Transverse colon (tissue), 4 donors: ENCODE measurements around the gene HNRNPDL. TPM values are rescaled to one million over a fixed set of nuclear protein-coding genes. Genes with fewer than 3 reads are reported as not detected.

Experiments
- DNase-seq: peaks from one replicate; pipeline ENCODE4 v3.0.0-alpha.2; 2019
- H3K27ac ChIP-seq, 4 donors: fragments of 200-600 bp; sonication (generic); 2 replicates each; pipeline ENCODE4 v1.5.1; 2016 to 2018; ENCODE audit warnings: inconsistent platforms in 4 of 4
- H3K27me3 ChIP-seq: fragments of 200-600 bp; sonication (generic); 2 replicates; pipeline ENCODE4 v1.5.1; 2017; ENCODE audit warnings: inconsistent platforms
- H3K36me3 ChIP-seq, 4 donors: fragments of 200-600 bp; sonication (generic); 2 replicates each; pipeline ENCODE4 v1.5.1; 2017 to 2019; ENCODE audit warnings: inconsistent platforms in 4 of 4
- H3K4me1 ChIP-seq, 4 donors: fragments of 200-600 bp; sonication (generic); 2 replicates each; pipeline ENCODE4 v1.5.1; 2017 to 2020; ENCODE audit warnings: inconsistent platforms in 4 of 4
- H3K4me3 ChIP-seq, 4 donors: fragments of 200-600 bp; sonication (generic); 1 replicate in 1 of 4; 2 replicates in 3 of 4; pipeline versions ENCODE4 v1.5.1 to v1.6.1; 2017 to 2019; ENCODE audit warnings: inconsistent platforms in 4 of 4
- H3K9me3 ChIP-seq, 2 donors: fragments of 200-600 bp; sonication (generic); 2 replicates each; pipeline ENCODE4 v1.5.1; 2017 to 2019; ENCODE audit warnings: inconsistent platforms in 2 of 2
- CTCF ChIP-seq, 5 experiments: fragments of 200-600 bp in 3 of 5; fragments of 450-650 bp in 2 of 5; sonication (generic) in 3 of 5; IDR thresholded peaks; 1 replicate in 2 of 5; 2 replicates in 3 of 5; pipeline ENCODE4 v1.5.1; 2016 to 2017; ENCODE audit warnings: antibody characterized with exemption in 5 of 5, inconsistent platforms in 3 of 5, mild to moderate bottlenecking in 2 of 5, moderate library complexity in 1 of 5
- EP300 ChIP-seq: sonication (generic); formaldehyde crosslinking; IDR thresholded peaks from one replicate; pipeline ENCODE4 v1.6.1; 2017; ENCODE audit warnings: antibody characterized with exemption, low read depth
- POLR2A ChIP-seq: fragments of 450-650 bp; IDR thresholded peaks from one replicate; pipeline ENCODE4 v1.6.1; 2016; ENCODE audit warnings: antibody characterized with exemption, mild to moderate bottlenecking, moderate library complexity
- POLR2AphosphoS5 ChIP-seq, 3 donors: sonication (generic); formaldehyde crosslinking; IDR thresholded peaks; one replicate each; pipeline ENCODE4 v1.6.1; 2016; ENCODE audit warnings: antibody characterized with exemption in 3 of 3
- WGBS, 2 donors: methylation state at CpG; one replicate each; pipeline ENCODE4 v1.1.5; 2018; ENCODE audit warnings: low coverage in 1 of 2; 5-methylcytosine and 5-hydroxymethylcytosine counted together
- in situ Hi-C, 4 donors: fragments of 200-750 bp; cut with MboI; loops; one replicate each; pipeline versions ENCODE4 v1.15.0 to v1.15.1; 2017; ENCODE audit warnings: low sequenced_read_pairs in 3 of 4, low pct_ligation_motif_present in 1 of 4, low pct_unique_long_range_greater_than_20kb in 1 of 4
- intact Hi-C: fragments of 100-400 bp; cut with DNase I; formaldehyde crosslinking; loops from one replicate; pipeline ENCODE4 v1.15.1; 2023; ENCODE audit warnings: low total_unique reads
- small RNA-seq, 4 donors: library from RNA; depleted of rRNA; stranded (forward); fragments of <200 nt; gene quantifications; one replicate each; pipeline ENCODE3, GENCODE V24; 2016
- total RNA-seq, 4 donors: library from RNA; depleted of rRNA; stranded (reverse); fragments of >200 nt; gene quantifications; one replicate each; pipeline ENCODE4 v1.1.0, GENCODE V29; 2016

HNRNPDL gene
- total RNA-seq, 4 donors from 2014 or later, result 78.4 to 131 (median 100) TPM

GRCh38 chr4:82373486-82373815 is 56.8 kb downstream of the HNRNPDL start:
- 1% methylated on average over 39 of the region's 50 CpGs; no CpG with 5 or more reads in 1 of the 2 donors for WGBS, 2 donors
- Histone ChIP-seq H3K4me1 (peaks cover 21 to 50% (median 39%) of the 10 kb centered on the region in 4 donors), H3K27ac (peak overlapping the region; percentile 97 to 100 (median 99)), H3K27me3 (no peaks in the 10 kb centered on the region), H3K4me3 (peak overlapping the region; percentile 77 to 97 (median 86)), H3K9me3 (no peaks in the 10 kb centered on the region), H3K36me3 (no peaks in the 10 kb centered on the region)
- in situ Hi-C loops, result loop anchor here in 2 of 4 donors (10.0 kb wide), 2 partner anchors 51 to 61 kb away; partner anchors contain the start of genes ENOPH1 (in 1 of the 2) and HNRNPDL (in 1 of the 2)
- TF ChIP-seq CTCF (IDR thresholded peaks at IDR 0.05) (no peak), POLR2AphosphoS5 (IDR thresholded peaks at IDR 0.05) (no peak), POLR2A (no peak), EP300 (no peak)
- intact Hi-C loops, result loop anchor here (10.0 kb wide), 1 partner anchor 511 kb away; no protein-coding TSS in a partner anchor
- no peak for DNase-seq

Small RNA genes lying within 50 kb of the gene (small RNA-seq; reads per million reads assigned to genes)
- gene RF00150, result 0 to 0.18 (median 0.07) reads per million in 4 donors

Other genes with a start within 250 kb of the HNRNPDL start
- gene HNRNPD, start 56.5 kb downstream of the HNRNPDL start, total RNA-seq, result 100 to 1,000 TPM in 3 of 4 donors, 10 to 100 TPM in 1; 61.4 to 213 (median 130) TPM
- 10 to 100 TPM in 3 of 4 donors, under 1 TPM in 1; 0.75 to 21.5 (median 15.8) TPM for gene ENOPH1, start 128 bp upstream of the HNRNPDL start, total RNA-seq
- 1 to 10 TPM in 2 of 4 donors, under 1 TPM in 1, not detected in 1; 0.37 to 6.6 (median 5.9) TPM for gene TMEM150C, start 131.5 kb upstream of the HNRNPDL start, total RNA-seq